Liver (tissue), 3 donors: ENCODE data around the gene GRIK2.

Experiments used
- FOXA1 ChIP-seq: IDR thresholded peaks from 2 replicates; pipeline ENCODE4 v1.6.1; 2016; ENCODE audit warnings: antibody characterized with exemption
- GABPA ChIP-seq, 2 donors: IDR thresholded peaks in 1 of 2; conservative IDR thresholded peaks in 1 of 2; 2 replicates each; pipeline ENCODE4 v1.6.1; 2016; ENCODE audit warnings: antibody characterized with exemption in 2 of 2, mild to moderate bottlenecking in 1 of 2, moderate library complexity in 1 of 2
- HNF4A ChIP-seq, 2 donors: conservative IDR thresholded peaks; 2 replicates each; pipeline ENCODE4 v1.6.1; 2016; ENCODE audit warnings: antibody characterized with exemption in 2 of 2, mild to moderate bottlenecking in 2 of 2
- JUND ChIP-seq, 2 donors: IDR thresholded peaks; 2 replicates each; pipeline ENCODE4 v1.6.1; 2016; ENCODE audit warnings: antibody characterized with exemption in 2 of 2
- MAX ChIP-seq: IDR thresholded peaks from 2 replicates; pipeline ENCODE4 v1.6.1; 2016; ENCODE audit warnings: antibody characterized with exemption
- REST ChIP-seq: IDR thresholded peaks from 2 replicates; pipeline ENCODE4 v1.6.1; 2016; ENCODE audit warnings: antibody characterized with exemption, mild to moderate bottlenecking
- TAF1 ChIP-seq: conservative IDR thresholded peaks from 2 replicates; pipeline ENCODE4 v1.6.1; 2016; ENCODE audit warnings: antibody characterized with exemption, mild to moderate bottlenecking
- TF ChIP-seq, protein P1 (sequence below): fragments of 150-350 bp; IDR thresholded peaks from 2 replicates; pipeline ENCODE4 v1.5.1; 2017; ENCODE audit warnings: improper control_type of control experiment, low read depth, low read length; ENCODE audit not compliant: missing input control
- TF ChIP-seq, protein P2 (sequence below): IDR thresholded peaks from 2 replicates; pipeline ENCODE4 v1.6.1; 2016; ENCODE audit warnings: antibody characterized with exemption
- donor health status: healthy.
- donor health status: healthy.

GRCh38 chr6:101770116-101770515, 376.6 kb downstream of the GRIK2 start:
- TF ChIP-seq, protein P1, sequence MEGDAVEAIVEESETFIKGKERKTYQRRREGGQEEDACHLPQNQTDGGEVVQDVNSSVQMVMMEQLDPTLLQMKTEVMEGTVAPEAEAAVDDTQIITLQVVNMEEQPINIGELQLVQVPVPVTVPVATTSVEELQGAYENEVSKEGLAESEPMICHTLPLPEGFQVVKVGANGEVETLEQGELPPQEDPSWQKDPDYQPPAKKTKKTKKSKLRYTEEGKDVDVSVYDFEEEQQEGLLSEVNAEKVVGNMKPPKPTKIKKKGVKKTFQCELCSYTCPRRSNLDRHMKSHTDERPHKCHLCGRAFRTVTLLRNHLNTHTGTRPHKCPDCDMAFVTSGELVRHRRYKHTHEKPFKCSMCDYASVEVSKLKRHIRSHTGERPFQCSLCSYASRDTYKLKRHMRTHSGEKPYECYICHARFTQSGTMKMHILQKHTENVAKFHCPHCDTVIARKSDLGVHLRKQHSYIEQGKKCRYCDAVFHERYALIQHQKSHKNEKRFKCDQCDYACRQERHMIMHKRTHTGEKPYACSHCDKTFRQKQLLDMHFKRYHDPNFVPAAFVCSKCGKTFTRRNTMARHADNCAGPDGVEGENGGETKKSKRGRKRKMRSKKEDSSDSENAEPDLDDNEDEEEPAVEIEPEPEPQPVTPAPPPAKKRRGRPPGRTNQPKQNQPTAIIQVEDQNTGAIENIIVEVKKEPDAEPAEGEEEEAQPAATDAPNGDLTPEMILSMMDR: no peak
- TF ChIP-seq JUND (IDR thresholded peaks at IDR 0.05) (no peak), FOXA1 (no peak), GABPA (IDR thresholded peaks at IDR 0.05 in 1 of 2, conservative IDR thresholded peaks at IDR 0.05 in 1 of 2) (no peak), TAF1 (no peak), HNF4A (conservative IDR thresholded peaks at IDR 0.05) (no peak), MAX (no peak), REST (no peak)
- TF ChIP-seq, protein P2, sequence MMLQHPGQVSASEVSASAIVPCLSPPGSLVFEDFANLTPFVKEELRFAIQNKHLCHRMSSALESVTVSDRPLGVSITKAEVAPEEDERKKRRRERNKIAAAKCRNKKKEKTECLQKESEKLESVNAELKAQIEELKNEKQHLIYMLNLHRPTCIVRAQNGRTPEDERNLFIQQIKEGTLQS: no peak
